Keratinocyte (primary cell): ENCODE measurements around the gene ITPR2.

Experiments used
- EZH2 ChIP-seq: IDR thresholded peaks from one replicate; pipeline ENCODE4 v1.6.1; 2012; ENCODE audit warnings: inconsistent platforms, mild to moderate bottlenecking, low read length, moderate library complexity
- TF ChIP-seq, protein P1 (sequence below), 3 experiments: IDR thresholded peaks in 1 of 3; conservative IDR thresholded peaks in 1 of 3; optimal IDR thresholded peaks in 1 of 3; 2 replicates in 2 of 3; 3 replicates in 1 of 3; pipeline versions ENCODE3 to v1.5.1; 2011; ENCODE audit warnings: low read length in 3 of 3, mild to moderate bottlenecking in 3 of 3, moderate library complexity in 2 of 3, control low read depth in 1 of 3, inconsistent platforms in 1 of 3; ENCODE audit not compliant: insufficient read depth in 2 of 3; ENCODE audit errors: extremely low read depth in 1 of 3

DNA sequence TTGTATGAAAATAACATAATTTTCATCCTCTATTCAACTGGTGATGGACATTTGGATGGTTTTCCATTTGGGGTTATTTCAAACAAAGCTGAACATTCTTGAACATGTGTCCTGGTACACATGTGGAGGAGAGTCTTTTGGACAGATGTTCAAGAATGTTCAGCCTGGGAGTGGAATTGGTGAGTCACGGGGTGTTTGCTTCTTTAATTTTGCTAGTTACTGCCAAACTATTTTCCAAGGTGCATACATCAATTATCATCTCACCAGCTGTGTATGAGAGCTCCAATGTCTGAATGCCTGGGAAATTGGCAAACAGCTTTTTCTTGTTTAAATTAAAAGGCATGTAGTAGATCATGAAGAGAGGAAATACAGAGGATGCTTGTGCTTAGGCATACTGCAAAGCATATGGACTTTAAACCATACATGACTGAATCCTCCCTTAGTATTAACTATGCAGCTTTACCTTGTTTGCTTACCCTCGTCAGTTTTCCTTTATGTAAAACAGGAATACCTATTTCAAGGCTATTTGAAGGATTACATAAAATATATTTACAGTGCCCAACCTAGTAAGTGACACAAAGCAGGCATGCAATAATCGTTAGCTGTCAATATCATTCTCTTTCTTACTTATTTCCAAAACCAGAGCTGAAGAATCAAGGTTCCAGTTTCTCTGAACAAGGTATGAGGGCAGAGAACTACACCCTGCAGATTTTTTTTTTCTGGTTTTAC, 152.1 kb downstream of the ITPR2 start:
- TF ChIP-seq EZH2, result no peak
- TF ChIP-seq, protein P1, sequence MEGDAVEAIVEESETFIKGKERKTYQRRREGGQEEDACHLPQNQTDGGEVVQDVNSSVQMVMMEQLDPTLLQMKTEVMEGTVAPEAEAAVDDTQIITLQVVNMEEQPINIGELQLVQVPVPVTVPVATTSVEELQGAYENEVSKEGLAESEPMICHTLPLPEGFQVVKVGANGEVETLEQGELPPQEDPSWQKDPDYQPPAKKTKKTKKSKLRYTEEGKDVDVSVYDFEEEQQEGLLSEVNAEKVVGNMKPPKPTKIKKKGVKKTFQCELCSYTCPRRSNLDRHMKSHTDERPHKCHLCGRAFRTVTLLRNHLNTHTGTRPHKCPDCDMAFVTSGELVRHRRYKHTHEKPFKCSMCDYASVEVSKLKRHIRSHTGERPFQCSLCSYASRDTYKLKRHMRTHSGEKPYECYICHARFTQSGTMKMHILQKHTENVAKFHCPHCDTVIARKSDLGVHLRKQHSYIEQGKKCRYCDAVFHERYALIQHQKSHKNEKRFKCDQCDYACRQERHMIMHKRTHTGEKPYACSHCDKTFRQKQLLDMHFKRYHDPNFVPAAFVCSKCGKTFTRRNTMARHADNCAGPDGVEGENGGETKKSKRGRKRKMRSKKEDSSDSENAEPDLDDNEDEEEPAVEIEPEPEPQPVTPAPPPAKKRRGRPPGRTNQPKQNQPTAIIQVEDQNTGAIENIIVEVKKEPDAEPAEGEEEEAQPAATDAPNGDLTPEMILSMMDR (optimal IDR thresholded peaks at IDR 0.05 in 1 of 3, IDR thresholded peaks at IDR 0.05 in 1 of 3, conservative IDR thresholded peaks at IDR 0.05 in 1 of 3; ENCODE audit: extremely low read depth in 1 of 3, insufficient read depth in 2 of 3, low read length in 3 of 3), result no peak
